PFSK-1 (cell line): ENCODE data around the gene ATCAY.

Experiments used
- POLR2AphosphoS5 ChIP-seq: IDR thresholded peaks from 2 replicates; pipeline ENCODE4 v1.6.1; 2012; ENCODE audit warnings: low read depth, mild to moderate bottlenecking, control low read depth, low read length, moderate library complexity
- REST ChIP-seq, 2 experiments: IDR thresholded peaks; 2 replicates each; pipeline versions ENCODE4 v1.6.1 to v1.8.0; 2011 to 2012; ENCODE audit warnings: low read depth in 2 of 2, low read length in 2 of 2, control low read depth in 1 of 2, inconsistent platforms in 1 of 2, mild to moderate bottlenecking in 1 of 2, moderate library complexity in 1 of 2; ENCODE audit not compliant: insufficient read depth in 1 of 2
- SIN3A ChIP-seq: IDR thresholded peaks from 2 replicates; pipeline ENCODE4 v1.6.1; 2012; ENCODE audit warnings: mild to moderate bottlenecking, low read length, moderate library complexity, borderline replicate concordance; ENCODE audit not compliant: insufficient read depth
- TAF1 ChIP-seq: IDR thresholded peaks from 2 replicates; pipeline ENCODE4 v1.6.1; 2012; ENCODE audit warnings: low read length, control low read depth, borderline replicate concordance; ENCODE audit not compliant: insufficient read depth

GRCh38 chr19:3923096-3923758 lies 42.7 kb downstream of the ATCAY start:
- TF ChIP-seq POLR2AphosphoS5 (no peak), SIN3A (no peak), TAF1 (no peak), REST (IDR thresholded peaks at IDR 0.05; ENCODE audit: insufficient read depth in 1 of 2, low read depth in 2 of 2, low read length in 2 of 2) (no peak)
